ENCODE data around the gene RAB10.
"Not testable (repeated sequence)": the region's sequence is repeated elsewhere in the genome, so short reads cannot be mapped to it uniquely, and the experiment has no call there.

RAB10 gene

DNA sequence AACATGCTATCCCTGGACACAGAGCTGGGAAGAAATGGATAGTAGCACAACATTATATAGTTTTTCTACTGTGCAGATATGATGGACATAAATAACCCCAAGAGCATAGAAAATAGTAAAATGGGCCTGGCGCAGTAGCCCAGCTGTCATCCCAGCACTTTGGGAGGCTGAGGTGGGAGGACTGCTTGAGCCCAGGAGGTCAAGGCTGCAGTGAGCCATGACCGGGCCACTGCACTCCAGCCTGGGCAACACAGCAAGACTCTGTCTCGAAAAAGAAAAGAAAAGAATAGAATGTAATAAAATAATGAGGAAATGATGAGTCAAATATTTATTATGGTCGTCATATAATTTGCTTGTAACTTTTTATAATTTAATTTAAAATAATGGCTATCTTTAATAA lies 131.5 kb downstream of the RAB10 start:
- no peak for DNase-seq

DNA sequence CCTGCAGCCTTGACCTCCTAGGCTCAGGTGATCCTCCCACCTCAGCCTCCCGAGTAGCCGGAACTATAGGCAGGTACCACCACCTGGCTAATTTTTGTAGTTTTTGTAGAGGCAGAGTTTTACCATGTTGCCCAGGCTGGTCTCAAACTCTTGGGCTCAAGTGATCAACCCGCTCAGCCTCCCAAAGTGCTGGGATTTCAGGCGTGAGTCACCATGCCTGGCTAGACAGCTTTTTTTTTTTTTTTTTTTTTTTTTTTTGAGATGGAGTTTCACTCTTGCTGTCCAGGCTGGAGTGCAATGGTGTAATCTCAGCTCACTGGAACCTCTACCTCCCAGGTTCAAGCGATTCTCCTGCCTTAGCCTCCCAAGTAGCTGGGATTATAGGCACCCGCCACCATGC lies 132.7 kb downstream of the RAB10 start:
- not testable (repeated sequence) for DNase-seq

DNA sequence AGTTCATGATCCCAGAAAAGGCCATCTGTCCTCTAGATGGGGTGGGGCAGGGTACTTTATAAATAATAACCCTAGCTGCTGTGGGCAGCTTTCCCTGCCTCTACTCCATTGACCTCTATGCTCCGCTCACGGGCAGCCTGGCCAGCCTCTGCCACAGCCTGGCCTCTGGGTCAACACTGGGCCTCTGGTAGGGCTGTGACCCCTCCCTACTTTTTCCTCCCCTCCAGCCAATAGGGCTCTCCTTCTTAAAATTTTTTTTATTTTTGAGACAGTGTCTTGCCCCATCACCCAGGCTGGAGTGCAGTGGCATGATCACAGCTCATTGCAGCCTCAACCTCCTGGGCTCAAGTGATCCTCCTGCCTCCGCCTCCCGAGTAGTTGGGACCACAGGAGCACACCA lies 134.9 kb downstream of the RAB10 start:
- DNase-seq: no peak

DNA sequence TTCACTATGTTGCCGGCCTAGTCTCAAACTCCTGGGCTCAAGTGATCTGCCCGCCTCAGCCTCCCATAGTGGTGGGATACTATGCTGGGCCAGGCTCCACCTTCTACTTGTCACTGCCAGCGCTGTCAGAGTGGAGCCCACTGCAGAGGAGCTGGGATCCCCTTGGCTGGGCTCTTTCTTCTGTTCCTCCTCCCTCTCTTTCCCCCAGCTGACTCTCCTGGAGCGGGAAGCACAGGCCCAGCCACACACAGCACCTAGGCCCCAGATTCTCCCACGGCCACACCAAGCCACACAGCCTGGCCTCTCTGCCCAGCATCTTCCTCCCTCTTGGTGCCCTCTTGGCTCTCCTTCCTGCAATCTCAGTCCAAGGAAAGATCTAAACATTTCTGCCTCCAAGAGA lies 135.3 kb downstream of the RAB10 start:
- DNase-seq: no peak

DNA sequence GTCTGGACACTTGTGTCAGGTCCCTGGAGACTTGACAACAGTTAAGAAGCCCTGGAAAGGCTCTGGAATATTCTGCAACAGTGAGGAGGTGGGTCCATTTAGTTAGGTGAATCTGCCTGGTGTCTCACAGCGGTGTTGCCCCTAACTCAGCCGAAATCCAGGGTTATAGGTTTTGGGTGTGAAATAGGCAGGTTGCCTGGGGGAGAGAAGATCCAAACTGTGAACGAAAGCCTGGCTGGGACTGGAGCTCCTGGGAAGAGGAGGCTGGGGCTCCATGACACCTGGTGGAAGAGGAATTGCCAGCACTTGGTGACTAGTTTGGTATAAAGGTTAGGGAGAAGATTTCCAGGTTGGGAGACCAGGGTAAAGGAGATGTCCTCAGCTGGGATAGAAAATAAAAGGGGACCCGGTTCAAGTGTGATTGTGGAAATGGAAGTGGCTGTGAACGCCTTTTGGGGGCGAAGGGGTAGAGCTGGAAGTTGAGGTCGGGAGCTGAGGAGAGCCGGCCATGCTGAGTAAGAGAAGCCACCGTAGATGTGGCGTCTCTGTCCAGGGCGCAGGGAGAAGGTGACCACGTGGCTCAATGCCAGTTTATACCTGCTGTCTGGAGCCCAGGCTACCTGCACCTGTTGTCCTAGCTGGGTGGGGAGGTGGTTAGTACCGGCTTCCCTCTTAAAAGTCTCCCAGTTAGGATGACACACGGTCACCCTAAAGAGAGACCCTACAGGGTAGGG lies 136.0 kb downstream of the RAB10 start:
- no peak for DNase-seq

DNA sequence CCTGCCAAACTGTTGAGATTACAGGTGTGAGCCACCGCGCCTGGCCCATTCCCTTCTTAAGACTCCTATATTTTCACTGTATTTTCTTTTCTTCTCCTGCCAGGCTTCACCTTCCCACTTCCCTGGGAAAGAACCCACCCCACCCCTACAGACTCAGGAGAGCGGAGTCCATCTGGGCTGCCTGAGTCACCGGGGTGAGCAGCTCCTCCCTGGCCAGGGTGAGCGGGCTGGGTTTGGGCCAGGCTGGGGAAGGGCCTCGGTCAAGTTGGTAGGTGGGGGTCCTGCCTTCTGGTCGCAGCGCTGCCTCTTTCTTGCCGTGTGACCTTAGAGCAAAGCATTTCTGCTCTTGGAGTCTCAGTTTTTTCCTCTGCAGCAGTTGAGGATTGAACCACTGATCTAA lies 136.9 kb downstream of the RAB10 start:
- no peak for DNase-seq

DNA sequence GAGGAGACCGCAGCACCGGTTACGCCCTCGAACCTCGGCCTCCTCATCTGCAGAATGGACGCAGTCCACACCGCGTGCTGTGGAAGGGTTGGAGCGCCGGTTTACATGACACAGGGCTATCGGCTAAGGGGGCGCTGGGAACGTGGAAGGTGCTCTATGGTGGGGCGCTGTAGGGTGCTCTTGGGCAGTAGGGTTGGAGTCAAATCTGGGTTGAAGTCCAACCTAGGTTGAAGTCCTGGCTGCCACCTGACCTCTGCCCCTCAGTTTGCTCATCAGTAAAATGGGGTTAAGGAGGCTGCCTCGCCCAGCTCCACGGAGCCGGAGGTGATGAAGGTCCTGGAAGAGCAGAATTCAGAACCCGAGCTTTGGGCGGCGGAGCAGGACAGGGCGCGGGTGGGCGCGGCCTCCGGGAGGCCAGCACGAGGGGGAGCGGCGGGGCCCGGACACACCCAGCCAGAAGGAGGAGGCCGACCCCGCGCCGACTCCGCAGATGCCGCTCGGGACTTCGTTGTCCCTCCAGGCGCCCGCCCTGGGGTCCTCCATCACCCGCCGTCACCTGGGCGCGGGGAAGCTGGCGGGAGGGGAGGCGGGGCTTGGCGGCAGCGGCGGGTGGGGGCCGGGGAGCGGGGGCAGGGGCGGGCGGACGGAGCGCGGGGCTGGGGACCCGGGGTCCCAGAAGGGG lies 138.4 kb downstream of the RAB10 start:
- no peak for DNase-seq

DNA sequence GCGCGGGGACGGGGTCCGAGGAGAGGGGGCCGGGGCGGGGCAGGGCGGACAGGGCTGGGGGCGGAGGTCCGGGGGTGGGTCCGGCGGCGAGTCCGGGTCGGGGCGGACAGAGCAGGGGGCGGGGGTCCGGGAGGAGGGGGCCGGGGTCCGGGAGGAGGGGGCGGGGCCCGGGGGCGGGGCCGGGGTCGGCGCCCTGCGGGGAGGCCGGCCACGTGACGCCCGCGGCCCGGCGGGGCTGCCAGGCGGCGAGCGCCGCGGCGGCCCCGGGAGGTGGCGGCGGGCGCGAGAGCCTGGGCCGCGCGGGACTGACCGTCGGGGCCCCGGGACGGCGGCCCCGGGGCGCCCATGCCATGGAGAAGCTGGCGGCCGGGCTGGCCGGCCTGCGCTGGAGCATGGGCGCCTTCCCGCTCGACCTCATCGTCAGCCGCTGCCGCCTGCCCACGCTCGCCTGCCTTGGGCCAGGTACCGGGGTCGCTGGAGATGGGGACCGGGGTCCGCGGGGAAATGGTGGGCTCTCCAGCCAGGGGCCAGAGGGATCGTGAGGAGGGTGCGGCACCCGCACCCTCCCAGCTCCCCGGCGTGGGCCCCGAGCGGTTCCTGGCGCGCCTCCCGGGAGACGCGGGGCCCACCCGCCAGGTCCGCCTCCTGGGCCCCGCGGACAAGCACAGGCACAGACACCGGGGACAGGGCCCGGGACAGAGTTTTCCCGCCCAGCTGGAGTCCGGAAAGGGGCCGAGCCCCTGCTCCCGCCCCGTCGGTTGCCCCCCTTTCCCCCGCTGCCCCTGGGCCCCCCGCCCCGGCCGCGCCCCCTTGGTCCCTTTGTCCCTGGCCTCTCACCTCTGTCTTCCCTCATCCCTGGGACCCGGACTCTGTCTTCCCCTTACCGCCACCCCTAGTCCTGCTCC lies 139.2 kb downstream of the RAB10 start, which contains the start of gene GAREM2:
TSS of gene GAREM2 (plus strand) at position 218 of the 905 bp plus-strand sequence. CDS start at position 351, 133 bp downstream.
- DNase-seq: no peak

DNA sequence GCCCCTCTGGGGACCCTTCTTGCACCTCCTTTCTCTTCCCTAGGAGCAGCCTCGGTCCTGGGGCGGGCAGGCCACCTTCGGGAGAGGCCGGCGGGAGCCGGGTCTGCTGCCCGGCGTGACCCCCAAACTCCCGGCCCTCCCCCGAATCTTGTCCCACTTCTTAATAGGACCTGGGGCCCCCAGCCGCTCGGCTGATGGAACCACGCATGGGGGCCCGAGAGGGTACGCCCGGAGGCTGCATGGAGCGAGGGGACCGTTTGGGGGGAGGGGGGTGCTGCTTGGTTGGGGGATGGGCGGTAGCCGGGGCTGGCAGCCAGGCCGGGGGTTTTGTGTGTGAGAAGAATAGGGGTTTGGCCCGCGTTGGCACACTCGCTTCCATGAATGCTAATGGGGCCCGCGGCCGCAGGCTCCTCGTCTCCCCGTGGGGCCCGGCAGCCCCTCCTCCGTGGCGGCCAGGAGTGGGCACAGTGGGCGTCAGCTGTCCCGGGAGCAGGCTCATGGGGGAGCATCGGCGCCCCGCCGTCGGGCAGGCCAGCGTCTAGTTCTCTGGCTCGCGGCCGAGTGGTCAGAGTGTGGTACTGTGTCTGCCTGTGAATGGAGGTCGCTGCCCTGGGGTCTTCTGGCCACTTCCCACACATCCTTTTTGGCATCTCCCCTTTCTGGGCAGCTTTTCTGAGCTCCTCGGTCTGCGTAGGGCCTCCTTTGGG lies 140.0 kb downstream of the RAB10 start:
- DNase-seq: no peak

DNA sequence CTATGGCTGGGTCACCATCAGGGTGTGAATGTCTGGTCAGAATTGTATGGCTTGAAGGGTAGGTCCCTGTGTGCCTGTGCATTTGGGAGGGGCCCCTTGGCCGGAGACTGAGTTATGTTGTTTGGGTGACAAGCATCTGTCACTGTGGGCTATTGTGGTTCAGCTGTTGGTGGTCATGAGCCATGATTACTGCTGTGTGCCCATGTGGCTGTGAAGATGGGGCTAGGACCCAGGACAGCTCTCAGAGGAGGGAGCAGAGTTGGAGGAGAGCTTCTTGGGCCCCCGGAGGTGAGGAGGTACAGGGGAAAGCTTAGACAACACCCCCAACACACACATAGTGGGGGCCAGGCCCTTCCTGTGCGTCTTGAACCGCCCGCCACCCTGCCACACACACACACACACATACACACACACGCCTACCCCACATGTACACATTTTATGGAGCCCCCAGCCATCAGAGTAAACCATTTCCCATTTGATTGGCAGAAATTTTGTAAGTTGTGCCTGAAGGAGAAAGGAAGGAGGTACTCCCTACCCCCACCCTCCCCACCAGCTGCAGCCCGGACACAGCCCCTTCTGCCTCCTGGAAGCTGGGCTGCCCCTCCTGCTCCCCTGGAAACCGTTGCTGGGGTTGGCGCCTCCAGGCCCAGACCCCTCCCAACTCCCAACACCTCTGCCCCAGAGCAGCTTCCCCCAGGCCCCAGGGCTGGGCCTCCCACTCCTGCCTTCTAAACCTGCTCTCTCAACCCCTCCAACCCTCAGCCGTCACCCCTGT lies 141.0 kb downstream of the RAB10 start:
- no peak for DNase-seq

DNA sequence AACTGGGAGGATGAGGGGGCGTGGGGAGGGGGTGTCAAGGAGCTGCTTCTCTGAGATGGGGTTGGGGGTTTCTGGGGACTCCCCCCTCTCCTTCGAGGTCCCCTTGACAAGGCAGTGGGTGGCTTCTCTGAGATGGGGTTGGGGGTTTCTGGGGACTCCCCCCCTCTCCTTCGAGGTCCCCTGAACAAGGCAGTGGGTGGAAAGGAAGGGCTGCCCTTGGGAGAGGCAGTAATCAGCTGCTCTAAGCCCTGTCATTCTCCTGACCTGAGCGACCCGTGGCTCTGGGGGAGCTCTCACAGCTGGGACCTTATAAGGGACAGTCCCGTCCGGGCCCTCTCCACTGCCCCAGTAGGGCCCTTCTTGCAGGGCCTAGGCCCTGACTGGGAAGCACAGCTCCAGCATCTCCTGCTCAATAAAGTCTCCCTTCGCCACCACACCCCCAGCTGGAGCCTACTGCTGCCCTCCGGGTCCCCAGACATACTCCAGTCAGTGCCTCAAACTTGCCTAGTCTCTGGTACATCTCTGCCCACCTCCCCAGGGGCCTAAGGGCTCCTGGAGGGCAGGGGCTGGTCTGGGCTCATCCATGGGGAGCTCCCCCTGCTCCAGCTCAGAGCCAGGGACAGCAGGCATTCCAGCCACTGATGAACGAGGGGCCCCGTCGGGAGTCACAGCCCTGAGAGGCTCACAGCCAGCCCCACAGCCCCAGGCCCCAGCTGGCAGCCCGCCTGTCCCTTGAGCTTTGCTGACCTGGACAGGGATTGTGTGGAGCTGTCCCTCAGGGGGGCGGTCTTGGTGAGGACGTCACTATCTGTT lies 141.8 kb downstream of the RAB10 start:
- DNase-seq: no peak

DNA sequence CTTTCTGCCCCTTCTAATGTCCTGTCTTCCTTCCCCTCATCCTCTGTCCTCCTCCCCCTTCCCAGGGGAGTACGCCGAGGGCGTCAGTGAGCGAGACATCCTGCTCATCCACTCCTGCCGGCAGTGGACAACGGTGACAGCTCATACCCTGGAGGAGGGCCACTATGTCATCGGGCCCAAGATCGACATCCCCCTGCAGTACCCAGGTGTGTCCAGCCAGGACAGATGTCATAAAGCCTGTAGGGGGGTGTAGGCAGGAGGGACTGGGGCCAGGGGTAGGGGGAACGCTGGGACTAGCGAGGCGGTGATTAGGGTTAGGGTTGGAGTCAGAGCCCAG lies 142.4 kb downstream of the RAB10 start:
- no peak for DNase-seq

DNA sequence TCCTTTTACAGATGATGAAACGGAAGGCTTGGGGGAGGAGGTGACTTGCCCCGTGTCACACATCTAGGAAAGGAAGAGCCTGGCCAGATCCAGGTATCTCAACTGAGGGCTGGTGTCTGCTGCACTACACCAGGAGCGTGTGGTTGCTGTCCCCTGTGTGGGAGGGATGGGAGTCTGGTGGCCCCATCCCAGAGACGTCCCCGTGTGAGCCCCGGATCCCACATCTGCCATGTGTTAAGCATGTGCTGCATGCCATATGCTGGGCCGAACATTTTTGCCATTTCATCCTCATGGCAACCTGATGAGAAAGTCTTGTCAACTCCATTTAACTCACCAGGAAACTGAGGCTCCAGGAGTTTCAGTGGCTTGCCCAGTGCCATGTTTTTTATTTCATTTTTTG lies 143.2 kb downstream of the RAB10 start:
- DNase-seq: no peak

DNA sequence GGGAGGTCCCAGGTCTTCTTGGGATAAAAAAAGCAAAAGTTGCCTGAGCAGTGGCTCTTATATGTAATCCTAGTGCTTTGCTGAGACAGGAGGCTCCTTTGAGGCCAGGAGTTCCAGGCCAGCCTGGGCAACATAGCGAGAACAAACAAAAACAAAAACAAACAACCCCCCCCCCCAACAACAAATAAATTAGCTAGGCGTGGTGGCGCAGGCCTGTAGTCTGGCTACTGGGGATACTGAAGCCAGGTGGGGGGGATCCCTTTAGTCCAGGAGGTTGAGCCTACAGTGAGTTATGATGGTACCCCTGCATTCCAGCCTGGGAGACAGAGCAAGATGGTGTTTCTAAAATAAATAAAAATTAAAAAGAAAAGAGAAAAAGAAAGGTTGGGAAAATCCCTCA lies 144.4 kb downstream of the RAB10 start:
- no peak for DNase-seq

DNA sequence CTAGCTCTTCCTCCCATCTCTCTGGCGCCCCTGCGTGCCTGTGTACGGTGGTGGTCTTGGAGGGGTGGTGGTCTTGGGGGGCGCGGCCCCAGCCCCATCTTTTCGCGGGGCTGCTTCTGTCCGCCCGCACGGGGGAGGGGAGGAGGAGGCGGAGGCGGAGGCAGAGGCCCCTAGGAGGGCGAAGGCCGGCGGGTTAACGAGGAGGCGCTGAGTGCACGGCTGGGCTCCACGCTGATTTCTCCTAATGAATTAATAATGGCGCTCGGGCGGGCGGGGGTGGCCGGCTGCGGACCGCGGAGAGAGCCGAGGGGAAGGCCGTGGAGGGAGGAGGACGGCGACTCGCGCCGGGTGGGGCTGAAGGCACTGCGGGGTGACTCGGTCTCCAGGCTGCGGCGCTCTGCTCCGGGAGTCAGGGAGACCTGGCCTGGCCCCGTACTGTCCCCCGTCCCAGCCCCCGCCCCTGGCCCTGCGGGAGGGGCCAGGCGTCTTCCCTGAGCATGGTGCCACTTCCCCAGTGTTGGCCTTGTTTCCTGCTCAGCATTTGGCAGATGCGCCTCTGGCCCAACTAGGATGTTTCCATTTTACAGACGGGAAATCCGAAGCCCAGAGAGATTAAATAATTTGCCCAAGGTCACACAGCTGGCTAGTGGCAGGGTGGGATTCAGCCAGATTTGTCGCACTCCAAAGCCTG lies 145.0 kb downstream of the RAB10 start:
- peak; percentile 27 to 37 for DNase-seq

DNA sequence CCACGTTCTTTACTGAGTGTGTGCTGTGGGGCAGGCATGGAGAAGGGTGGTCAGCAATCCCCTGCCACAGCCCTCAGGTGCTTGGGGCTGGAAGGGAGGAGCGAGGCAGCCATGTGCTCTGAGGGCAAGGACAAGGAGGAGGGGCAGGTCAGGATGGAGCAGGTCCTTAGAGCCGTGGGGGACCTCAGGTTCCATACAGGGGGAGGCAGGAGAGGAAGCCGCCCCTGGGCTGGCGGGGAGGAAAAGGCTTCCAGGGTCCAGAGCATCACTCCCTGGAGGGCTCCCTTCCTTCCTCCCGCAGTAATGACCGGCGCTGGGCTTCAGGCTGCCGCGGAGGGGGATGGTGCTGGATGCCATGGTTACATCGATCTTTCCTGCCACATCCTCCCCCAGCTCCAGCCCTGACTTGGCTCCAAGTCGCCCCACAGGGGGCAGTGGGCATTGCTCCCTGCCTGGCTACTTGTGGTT lies 145.6 kb downstream of the RAB10 start:
- DNase-seq: no peak

DNA sequence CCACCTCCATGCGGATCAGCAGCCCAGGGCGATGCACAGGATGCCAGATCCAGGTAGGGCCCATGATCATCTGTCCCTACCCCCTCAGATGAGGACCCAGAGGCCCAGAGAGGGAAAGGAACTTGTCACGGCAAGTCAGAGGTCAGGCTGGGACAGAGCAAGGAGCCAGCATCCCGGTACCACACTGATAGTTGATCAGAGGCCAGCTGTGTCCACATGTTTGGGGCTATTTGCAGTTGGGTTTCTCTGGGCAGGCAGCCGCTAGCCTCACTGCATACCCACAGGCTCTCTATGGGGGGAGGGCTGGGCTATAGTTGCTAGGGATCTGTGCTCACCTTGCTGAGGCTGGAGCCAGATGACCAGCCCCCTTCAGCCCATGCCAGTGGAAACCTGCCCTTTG lies 148.6 kb downstream of the RAB10 start:
- DNase-seq: no peak

DNA sequence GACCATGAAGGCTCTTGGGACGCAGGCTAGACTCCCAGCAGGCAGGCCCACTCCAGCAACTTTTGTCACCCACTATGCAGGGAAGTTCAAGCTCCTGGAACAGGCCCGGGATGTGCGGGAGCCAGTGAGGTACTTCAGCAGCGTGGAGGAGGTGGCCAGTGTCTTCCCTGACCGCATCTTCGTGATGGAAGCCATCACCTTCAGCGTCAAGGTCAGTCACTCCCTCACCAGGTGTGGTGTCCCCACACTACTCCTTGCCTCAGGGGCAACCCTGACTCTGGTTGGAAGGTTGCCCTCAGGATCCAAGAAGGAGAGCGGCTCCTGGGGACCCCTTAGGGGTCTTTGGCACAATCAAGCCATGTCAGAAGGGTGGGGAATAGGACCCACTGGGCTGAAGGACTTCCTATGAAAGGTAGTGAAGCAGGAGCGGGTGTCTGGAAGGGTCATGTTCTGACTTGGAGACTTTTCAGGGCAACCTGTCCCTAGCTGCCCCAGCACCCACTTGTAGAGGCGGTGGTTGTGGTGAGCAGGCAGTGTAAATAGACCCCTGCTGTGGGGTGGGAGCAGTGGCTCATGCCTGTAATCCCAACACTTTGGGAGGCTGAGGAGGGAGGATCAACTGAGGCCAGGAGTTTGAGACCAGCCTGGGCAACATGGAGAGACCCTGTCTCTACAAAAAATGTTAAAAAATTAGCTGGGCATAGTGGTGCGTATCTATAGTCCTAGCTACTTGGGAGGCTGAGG lies 149.2 kb downstream of the RAB10 start:
- no peak for DNase-seq

DNA sequence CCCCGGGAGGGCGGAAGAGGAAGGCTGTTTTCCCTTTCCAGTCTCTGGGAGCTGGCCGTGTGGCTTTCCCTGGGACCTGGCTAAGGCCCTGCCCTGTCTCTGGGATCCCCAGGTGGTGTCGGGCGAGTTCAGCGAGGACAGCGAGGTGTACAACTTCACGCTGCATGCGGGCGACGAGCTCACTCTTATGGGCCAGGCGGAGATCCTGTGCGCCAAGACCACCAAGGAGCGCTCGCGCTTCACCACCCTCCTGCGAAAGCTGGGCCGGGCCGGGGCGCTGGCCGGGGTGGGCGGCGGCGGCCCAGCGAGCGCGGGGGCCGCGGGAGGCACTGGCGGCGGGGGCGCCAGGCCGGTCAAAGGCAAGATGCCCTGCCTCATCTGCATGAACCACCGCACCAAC lies 150.2 kb downstream of the RAB10 start:
- no peak for DNase-seq
